Posterior vena cava (tissue), 2 donors: Measurements from ENCODE around the gene PTPRD. TPM values are rescaled to one million over a fixed set of nuclear protein-coding genes. Genes with fewer than 3 reads are reported as not detected.

Experiments
- DNase-seq: peaks from one replicate; pipeline ENCODE4 v3.0.0-alpha.2; 2020; ENCODE audit warnings: low spot score
- intact Hi-C, 2 donors: fragments of 100-400 bp; cut with DNase I; formaldehyde crosslinking; loops; one replicate each; pipeline versions ENCODE4 v1.14.1 to v1.14.2; 2022 to 2023
- total RNA-seq, 2 donors: library from RNA; stranded (reverse); fragmentation: NEBNext Ultra II Directional; extraction: Animal tissue kit (Norgen Biotek cat#: 25700); gene quantifications; one replicate each; pipeline ENCODE4 v1.2.1, GENCODE V29; 2021
- donor health status: DM: yes; HTN: yes; CAD: no.
- donor health status: DM: yes; HTN: yes; CAD: no.

The PTPRD gene
- total RNA-seq, 2 donors from 2014 or later: 21.4 to 51.2 TPM

GRCh38 chr9:10014889-10015288 lies 597.9 kb downstream of the PTPRD start:
- intact Hi-C loops: no loop called here

DNA sequence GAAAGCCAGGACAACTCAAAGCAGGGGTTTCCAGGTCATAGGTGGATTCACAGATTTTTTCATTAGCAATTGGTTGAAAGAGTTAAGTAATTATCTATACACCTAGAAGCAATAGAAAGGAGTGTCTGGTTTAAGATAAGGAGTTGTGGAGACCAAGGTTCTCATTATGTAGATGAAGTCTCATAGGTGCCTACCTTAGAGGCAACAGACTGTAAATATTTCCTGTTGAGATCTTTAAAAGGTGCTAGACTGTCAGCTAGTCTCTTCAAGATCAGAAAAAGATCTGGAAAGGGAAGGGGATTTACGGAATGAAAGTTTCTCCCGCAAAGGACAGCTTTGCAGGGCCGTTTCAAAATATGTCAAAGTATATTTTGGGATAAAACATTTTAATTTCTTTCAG lies 603.4 kb downstream of the PTPRD start:
- intact Hi-C loops: no loop called here
- DNase-seq: no peak

More at GRCh38 chr9:10014889-10015288, 597.9 kb downstream of the PTPRD start:
- DNase-seq: no peak

DNA sequence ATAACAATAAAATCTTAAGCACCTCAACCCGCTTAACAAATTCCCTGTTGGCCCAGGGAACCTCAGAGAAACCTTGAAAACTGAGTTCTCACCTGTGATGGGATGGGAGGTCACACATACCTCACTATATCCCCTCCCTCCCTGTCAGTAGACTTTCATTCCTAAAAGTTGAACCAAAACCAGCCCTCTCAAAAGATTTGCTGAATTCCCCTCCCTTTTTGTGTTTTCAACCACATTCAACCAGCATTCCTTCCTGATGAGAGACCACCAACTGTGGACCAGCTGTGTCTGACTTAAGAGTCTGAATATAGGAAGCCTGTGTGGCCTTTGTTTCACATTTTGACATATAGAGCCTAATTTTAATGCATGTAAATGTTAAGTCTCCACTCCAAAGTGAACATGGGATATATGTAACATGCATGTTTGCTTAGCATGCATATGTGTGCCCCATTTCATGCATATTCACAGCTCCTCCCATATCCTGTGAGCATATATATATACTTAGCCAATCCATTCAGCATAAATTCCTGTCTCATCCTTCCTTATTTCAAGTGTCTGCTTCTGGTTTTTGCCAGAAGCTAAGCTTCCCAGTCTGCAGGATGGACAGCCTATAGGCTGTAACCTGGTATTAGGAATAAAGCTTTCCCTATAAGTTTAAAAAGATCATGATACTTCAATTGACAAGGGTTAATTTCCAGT lies 604.6 kb downstream of the PTPRD start:
- no peak for DNase-seq

GRCh38 chr9:10007356-10007755 lies 605.4 kb downstream of the PTPRD start:
- intact Hi-C loops: no loop called here
- no peak for DNase-seq

More for the DNA sequence above, 604.6 kb downstream of the PTPRD start:
- intact Hi-C loops: no loop called here

DNA sequence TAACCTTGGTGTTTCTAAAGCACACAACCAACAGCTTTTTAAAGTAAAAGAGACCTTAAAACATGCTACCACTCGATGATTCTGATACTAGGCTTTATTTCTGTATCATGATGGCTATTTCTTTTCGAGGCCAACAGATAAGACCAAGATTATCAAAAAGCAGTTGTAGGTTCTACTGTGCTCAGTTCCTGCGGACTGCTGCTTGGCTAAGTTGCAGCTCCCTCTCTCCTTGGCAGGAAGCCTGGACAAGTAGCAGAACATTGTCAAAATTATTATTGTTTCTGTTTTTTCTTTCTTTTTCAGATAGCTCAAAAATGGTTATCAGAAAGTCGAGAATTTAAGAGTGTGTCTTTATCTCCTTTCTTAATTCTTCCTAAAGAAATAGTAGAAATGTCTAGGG lies 607.6 kb downstream of the PTPRD start:
- intact Hi-C loops: no loop called here
- no peak for DNase-seq

- no peak for DNase-seq
- intact Hi-C loops: no loop called here
Observed at GRCh38 chr9:10003047-10003446, 609.8 kb downstream of the PTPRD start.

- no peak for DNase-seq
- intact Hi-C loops: no loop called here
Observed at GRCh38 chr9:10000669-10001068, 612.1 kb downstream of the PTPRD start.

- no peak for DNase-seq
- intact Hi-C loops: no loop called here
Observed at GRCh38 chr9:9998491-9999287, 614.1 kb downstream of the PTPRD start.

- no peak for DNase-seq
- intact Hi-C loops: no loop called here
Observed at GRCh38 chr9:9997585-9997984, 615.2 kb downstream of the PTPRD start.

DNA sequence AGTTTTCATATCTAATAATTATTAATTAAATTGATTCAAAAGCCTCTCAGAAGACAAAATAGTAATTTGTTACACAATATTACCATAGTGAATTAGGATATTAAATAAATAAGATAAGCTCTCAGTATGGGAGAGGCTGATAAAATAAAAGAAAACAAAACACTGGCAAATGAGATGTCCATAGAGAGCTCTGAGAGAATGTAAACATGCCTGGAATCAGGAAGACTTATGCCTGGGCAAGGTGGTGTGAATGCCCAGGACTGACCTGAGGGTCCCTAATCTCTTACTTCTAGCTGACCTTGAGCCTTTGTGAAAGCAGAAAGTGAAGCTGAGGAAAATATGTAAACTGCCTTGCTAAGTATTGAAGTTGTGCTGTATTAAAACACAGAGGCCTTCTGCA lies 616.5 kb downstream of the PTPRD start:
- no peak for DNase-seq
- intact Hi-C loops: no loop called here

DNA sequence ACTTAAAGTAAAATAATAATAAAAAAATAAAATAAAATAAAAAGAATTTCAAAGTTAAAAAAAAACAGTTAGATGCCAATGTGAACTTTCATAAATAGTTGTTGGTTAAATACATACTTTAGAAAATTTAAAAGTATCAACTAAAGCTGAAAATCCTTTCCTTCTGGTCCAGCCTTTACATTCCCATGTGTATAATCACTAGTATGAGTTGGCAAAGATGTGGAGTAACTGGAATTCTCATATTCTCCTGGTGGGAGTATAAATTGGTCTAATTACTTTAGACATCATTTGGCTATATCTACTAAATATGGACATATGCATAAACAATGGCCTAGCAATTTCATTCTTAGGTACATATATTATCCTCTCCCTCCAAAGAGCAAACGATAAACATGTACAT lies 619.9 kb downstream of the PTPRD start:
- no peak for DNase-seq
- intact Hi-C loops: no loop called here

GRCh38 chr9:9973062-9973461 lies 639.7 kb downstream of the PTPRD start:
- DNase-seq: no peak
- intact Hi-C loops: no loop called here

GRCh38 chr9:9970514-9970913 lies 642.3 kb downstream of the PTPRD start:
- no peak for DNase-seq
- intact Hi-C loops: no loop called here

DNA sequence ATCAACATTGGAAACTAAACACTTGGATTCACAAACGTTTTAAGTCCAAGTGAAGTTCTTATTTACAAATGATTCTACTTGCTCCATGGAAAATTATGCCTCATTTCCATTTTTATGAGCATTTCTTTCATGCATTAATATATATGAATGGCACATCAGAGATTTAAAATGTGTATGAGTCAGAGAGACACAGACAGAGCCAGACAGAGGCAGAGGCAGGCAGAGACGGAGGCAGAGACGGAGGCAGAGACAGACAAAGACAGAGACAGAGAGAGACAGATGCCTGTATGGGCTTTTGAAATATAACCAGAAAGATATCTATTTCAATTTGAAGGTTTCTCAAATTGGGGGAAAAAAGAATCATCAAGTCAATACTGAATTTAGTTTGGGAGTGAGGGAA lies 649.0 kb downstream of the PTPRD start:
- intact Hi-C loops: no loop called here
- DNase-seq: no peak

DNA sequence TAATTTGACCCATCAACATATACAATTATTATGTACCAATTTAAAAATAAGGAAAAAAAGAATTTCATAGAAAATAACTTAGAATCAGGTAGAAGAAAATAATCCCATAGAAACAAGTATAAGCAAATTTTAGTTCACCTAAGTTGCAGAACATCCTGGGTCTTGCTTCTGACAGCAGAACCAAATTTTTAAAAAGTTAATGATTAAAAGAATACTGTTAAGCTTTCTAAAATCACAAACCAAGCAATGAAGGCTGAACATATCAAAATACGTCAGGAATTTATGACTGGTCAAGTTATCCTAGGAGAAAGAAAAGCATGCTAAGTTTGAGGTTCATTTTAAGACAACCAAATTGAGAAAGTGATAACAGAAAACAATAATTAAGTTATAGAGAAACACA lies 650.9 kb downstream of the PTPRD start:
- intact Hi-C loops: no loop called here
- DNase-seq: no peak

DNA sequence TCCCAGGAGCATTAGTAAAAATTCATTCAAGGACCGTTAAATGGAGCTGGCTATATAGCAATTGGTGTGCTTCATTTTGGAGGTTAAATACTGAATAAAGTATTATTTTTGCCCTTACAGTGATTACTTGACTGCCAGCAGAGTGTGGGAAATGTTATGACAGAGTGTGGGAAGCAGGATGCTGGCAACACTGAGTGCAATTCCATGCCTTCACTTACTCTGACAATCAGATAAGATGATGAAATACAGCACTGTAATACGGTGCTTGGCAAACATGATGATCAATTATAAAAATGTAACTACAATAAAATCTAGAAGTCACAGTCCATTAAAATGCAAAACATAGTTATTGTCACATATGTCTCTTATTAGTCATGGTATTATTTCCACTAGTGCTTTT lies 651.3 kb downstream of the PTPRD start:
- no peak for DNase-seq
- intact Hi-C loops: no loop called here

GRCh38 chr9:9951556-9952160 lies 661.1 kb downstream of the PTPRD start:
- no peak for DNase-seq
- intact Hi-C loops: no loop called here

DNA sequence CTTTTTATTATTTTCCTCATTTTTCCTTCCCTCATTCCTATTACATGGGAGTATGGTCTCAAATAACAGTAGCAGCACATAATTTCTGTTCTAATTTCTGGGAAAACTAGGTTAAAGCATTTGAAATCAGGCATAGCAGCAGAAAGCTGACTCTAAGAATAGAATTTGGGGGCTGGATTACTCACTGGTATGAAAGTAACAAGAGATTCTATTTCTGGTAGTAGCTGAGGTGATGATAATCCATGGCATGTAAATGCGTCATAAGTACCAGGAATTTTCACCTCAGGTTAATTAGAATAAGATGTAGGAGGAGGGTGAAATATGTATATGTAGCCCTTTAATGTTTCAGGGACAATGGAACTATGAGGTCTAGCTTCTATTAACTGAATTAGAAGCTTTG lies 662.0 kb downstream of the PTPRD start:
- no peak for DNase-seq

GRCh38 chr9:9949978-9950377 lies 662.8 kb downstream of the PTPRD start:
- no peak for DNase-seq
- intact Hi-C loops: no loop called here

More for the DNA sequence above, 662.0 kb downstream of the PTPRD start:
- intact Hi-C loops: no loop called here

- intact Hi-C loops: no loop called here
Observed at GRCh38 chr9:9949368-9949767, 663.4 kb downstream of the PTPRD start.

GRCh38 chr9:9945966-9946365 lies 666.8 kb downstream of the PTPRD start:
- no peak for DNase-seq
- intact Hi-C loops: no loop called here

More at GRCh38 chr9:9949368-9949767, 663.4 kb downstream of the PTPRD start:
- no peak for DNase-seq
